Testis (tissue), 5 donors: ENCODE results near the gene YEATS2. TPM values are rescaled to one million over a fixed set of nuclear protein-coding genes. Genes with fewer than 3 reads are reported as not detected.
A peak's percentile ranks its signal among the peaks of the same experiment; 100 is the strongest.

ENCODE experiments used
- DNase-seq: peaks from one replicate; pipeline ENCODE4 v3.0.0-alpha.2; 2019
- H3K27ac ChIP-seq, 2 donors: fragments of 200-600 bp; sonication (generic); one replicate each; pipeline ENCODE4 v1.5.1; 2019
- H3K27me3 ChIP-seq: fragments of 200-600 bp; sonication (generic); one replicate; pipeline ENCODE4 v1.5.1; 2019
- H3K36me3 ChIP-seq: fragments of 200-600 bp; sonication (generic); one replicate; pipeline ENCODE4 v1.5.1; 2017; ENCODE audit warnings: low read depth; ENCODE audit errors: missing control alignments
- H3K4me1 ChIP-seq: fragments of 200-600 bp; sonication (generic); one replicate; pipeline ENCODE4 v1.5.1; 2019
- H3K4me3 ChIP-seq, 2 donors: fragments of 200-600 bp; sonication (generic); one replicate each; pipeline ENCODE4 v1.5.1; 2017 to 2019
- H3K9me3 ChIP-seq: fragments of 200-600 bp; sonication (generic); one replicate; pipeline ENCODE4 v1.5.1; 2017
- POLR2A ChIP-seq: fragments of 450-650 bp; IDR thresholded peaks from one replicate; pipeline ENCODE4 v1.6.1; 2017; ENCODE audit warnings: antibody characterized with exemption, mild to moderate bottlenecking, moderate library complexity
- WGBS, 2 donors: methylation state at CpG; one replicate each; pipeline ENCODE4 v1.1.5; 2018; 5-methylcytosine and 5-hydroxymethylcytosine counted together
- intact Hi-C: fragments of 100-400 bp; cut with DNase I; formaldehyde crosslinking; loops from one replicate; pipeline ENCODE4 v1.15.1; 2023; ENCODE audit warnings: low total_unique reads
- long read RNA-seq, 2 donors: transcript quantifications; one replicate each; lab custom pipeline, GENCODE V29; 2026
- polyA plus RNA-seq: library from polyadenylated mRNA; stranded (reverse); fragments of 350-450 nt; fragmentation: Illumina TruSeq; extraction: RNeasy Lipid Tissue Mini Kit (QIAGEN cat#74804); gene quantifications from one replicate; pipeline ENCODE4 v1.2.3, GENCODE V29; 2014; ENCODE audit warnings: low read depth, low replicate concordance; ENCODE audit not compliant: insufficient read depth
- total RNA-seq, 2 donors: library from RNA; depleted of rRNA; stranded (reverse); fragments of >200 nt; gene quantifications; one replicate each; pipeline ENCODE4 v1.2.3, GENCODE V29; 2016
- TF ChIP-seq, protein P1 (sequence below), 3 experiments: fragments of 450-650 bp in 2 of 3; fragments of 200-600 bp in 1 of 3; sonication (generic) in 1 of 3; IDR thresholded peaks; one replicate each; pipeline ENCODE4 v1.5.1; 2016 to 2019; ENCODE audit warnings: antibody characterized with exemption in 3 of 3, mild to moderate bottlenecking in 2 of 3, moderate library complexity in 1 of 3

YEATS2 gene
- 10 to 100 TPM; 39.9 to 41.7 TPM for total RNA-seq
- polyA plus RNA-seq: 19.3 TPM
- long read RNA-seq, donor 1, partial matches to known transcripts: 11 of 37 reads
- long read RNA-seq, donor 1, other reads (novel, unspliced or antisense): 26 of 37 reads
- long read RNA-seq, donor 2, partial matches to known transcripts: 11 of 17 reads
- long read RNA-seq, donor 2, other reads (novel, unspliced or antisense): 5 of 17 reads

DNA sequence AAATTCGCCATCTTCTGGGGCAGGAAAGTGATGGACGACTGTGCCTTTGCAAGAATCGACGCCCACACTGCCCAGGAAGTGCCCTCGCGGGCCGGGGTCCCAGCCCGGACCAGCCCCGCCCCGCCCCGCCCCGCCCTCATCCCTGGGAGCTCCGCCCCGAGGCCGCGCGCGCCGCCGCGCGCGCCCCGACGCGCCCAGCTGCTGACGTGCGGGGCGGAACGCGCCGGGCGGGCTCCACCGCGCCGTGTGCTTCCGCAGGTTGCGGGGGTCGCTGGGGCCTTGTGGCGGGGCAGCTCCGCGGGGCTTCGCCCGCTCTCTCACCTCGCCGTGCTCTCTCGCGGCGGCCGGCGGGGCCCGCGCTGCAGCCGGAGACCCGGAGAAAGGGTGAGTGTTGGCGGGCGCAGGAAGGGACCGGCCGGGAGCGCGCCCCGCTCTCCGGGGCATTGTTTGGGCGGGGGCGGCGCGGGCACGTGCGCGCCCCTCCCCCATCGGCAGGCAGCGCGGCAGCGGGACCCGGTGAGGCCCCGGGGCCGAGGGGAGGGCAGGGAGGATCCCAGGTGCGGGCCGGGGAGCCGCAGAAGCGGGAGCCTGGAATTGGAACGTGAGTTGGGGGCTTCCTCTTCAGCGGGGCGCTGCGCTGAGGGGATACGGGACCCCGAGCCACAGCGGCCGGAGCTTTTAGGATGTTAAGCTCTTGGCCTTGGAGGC lies at the start of gene YEATS2:
Gene YEATS2 (plus strand): TSS at position 188 of the 708 bp plus-strand sequence. CDS start 17,366 bp downstream, outside the sequence.
- DNase-seq: peak; percentile 75
- intact Hi-C loops: no loop called here
- Histone ChIP-seq H3K4me3 (peak within 1 kb of the TSS; percentile 93), H3K27me3 (no peaks in the 10 kb centered on the region), H3K4me1 (no peaks in the 10 kb centered on the region), H3K9me3 (no peaks in the 10 kb centered on the region), H3K36me3 (no peaks in the 10 kb centered on the region), H3K27ac (peak within 1 kb of the TSS; percentile 94 to 96)
- 1% methylated on average over 15 to 63 of the region's 89 CpGs for WGBS, 2 donors
- TF ChIP-seq POLR2A: no peak
- TF ChIP-seq, protein P1, sequence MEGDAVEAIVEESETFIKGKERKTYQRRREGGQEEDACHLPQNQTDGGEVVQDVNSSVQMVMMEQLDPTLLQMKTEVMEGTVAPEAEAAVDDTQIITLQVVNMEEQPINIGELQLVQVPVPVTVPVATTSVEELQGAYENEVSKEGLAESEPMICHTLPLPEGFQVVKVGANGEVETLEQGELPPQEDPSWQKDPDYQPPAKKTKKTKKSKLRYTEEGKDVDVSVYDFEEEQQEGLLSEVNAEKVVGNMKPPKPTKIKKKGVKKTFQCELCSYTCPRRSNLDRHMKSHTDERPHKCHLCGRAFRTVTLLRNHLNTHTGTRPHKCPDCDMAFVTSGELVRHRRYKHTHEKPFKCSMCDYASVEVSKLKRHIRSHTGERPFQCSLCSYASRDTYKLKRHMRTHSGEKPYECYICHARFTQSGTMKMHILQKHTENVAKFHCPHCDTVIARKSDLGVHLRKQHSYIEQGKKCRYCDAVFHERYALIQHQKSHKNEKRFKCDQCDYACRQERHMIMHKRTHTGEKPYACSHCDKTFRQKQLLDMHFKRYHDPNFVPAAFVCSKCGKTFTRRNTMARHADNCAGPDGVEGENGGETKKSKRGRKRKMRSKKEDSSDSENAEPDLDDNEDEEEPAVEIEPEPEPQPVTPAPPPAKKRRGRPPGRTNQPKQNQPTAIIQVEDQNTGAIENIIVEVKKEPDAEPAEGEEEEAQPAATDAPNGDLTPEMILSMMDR (IDR thresholded peaks at IDR 0.05): no peak

- Histone ChIP-seq H3K27ac (no peak overlapping the region), H3K9me3 (no peaks in the 10 kb centered on the region), H3K27me3 (no peaks in the 10 kb centered on the region), H3K4me3 (no peak overlapping the region), H3K36me3 (no peaks in the 10 kb centered on the region), H3K4me1 (no peaks in the 10 kb centered on the region)
- intact Hi-C loops: no loop called here
- WGBS, 2 donors: 94 to 95% methylated on average over 4 of the region's 4 CpGs
- TF ChIP-seq, protein P1 (IDR thresholded peaks at IDR 0.05): no peak
- no peak for TF ChIP-seq POLR2A
- DNase-seq: no peak
These were observed 47.0 kb upstream of the YEATS2 start for GRCh38 chr3:183650554-183650953.

DNA sequence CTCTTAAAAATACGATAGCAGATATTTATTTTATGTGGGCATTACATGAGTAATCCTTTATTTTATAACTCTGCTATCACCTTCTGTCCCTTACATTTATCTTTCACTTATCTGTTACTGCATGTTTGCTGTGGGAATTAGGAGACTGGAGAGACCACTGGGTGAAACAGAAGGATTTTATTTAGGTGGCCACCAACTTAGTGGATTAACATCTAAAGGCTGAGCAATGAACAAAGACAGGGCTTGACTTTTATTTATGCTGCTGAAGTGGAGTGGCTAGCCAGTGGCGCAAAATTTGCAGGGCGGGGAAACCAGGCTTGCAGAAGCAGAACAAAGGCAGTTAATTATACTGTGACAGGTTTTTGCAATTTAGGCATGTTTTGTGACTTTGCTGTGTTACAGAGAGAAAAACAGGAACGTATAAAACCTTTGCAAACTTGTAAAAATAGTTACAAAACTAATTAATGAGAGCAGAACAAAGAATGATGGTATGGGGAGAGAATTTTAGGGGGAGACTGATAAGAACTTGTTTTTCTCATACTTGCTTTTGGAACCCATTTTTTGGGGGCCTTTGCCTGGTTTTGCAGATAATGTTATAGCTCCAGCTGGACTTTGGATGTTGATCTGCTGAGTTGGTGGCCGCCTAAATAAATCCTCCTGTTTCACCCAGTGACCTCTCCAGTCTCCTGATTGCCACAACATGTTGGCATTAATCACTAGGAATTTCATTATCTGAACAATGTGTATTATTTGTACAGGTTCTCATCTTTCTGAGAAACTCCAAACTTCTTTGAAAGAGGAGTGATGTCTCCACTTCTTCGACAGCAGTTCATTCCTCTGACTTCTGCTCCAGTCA lies 44.2 kb upstream of the YEATS2 start:
- no peak for DNase-seq

GRCh38 chr3:183654727-183655126 lies 42.9 kb upstream of the YEATS2 start:
- no peaks in the 10 kb centered on the region for H3K9me3 ChIP-seq
- H3K27me3 ChIP-seq: no peaks in the 10 kb centered on the region
- no peak overlapping the region for H3K27ac ChIP-seq
- WGBS, 2 donors: 100% methylated on average over 1 of the region's 1 CpG
- intact Hi-C loops: no loop called here
- no peaks in the 10 kb centered on the region for H3K36me3 ChIP-seq
- no peaks in the 10 kb centered on the region for H3K4me1 ChIP-seq
- no peak overlapping the region for H3K4me3 ChIP-seq
- TF ChIP-seq, protein P1 (IDR thresholded peaks at IDR 0.05): no peak
- TF ChIP-seq POLR2A: no peak
- DNase-seq: no peak

More for the DNA sequence above, 44.2 kb upstream of the YEATS2 start:
- Histone ChIP-seq H3K27ac (no peak overlapping the region), H3K9me3 (no peaks in the 10 kb centered on the region), H3K4me3 (no peak overlapping the region), H3K4me1 (no peaks in the 10 kb centered on the region), H3K36me3 (no peaks in the 10 kb centered on the region), H3K27me3 (no peaks in the 10 kb centered on the region)
- 76 to 93% methylated on average over 6 of the region's 6 CpGs for WGBS, 2 donors
- intact Hi-C loops: no loop called here
- TF ChIP-seq POLR2A: no peak
- TF ChIP-seq, protein P1 (IDR thresholded peaks at IDR 0.05): no peak
